HG03097 (cell line): Measurements from ENCODE around the gene CPPED1.

Source experiments
- ATAC-seq: cut with Tn5 transposase; IDR thresholded peaks from one replicate; pipeline ENCODE4 v1.9.1; 2021; ENCODE audit not compliant: unreplicated experiment, low FRiP score

CPPED1 gene

DNA sequence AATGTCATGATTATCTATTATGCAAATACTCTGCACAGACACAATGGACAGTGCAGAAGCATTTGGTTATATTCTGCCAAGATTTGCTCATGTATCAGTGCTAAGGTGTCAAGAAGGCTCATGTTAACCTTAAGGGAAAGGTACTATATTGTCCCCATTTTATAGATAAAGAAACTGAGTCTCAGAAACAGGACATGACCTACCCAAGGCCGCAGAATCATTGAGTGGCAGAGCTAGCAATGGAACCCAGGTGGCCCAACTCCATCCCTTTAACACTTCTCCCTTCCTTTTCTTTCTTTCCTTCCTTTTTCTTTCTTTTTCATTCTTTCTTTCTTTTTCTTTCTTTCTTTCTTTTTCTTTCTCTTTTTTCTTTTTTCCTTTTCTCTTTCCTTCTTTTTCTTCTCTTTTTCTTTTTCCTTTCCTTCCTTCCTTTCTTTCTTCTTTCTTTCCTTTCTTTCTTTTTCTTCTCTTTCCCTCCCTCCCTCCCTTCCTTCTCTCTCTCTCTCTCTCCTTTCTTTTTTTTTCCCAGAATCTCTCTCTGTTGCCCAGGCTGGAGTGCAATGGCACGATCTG lies 149.8 kb downstream of the CPPED1 start:
- no peak for ATAC-seq

DNA sequence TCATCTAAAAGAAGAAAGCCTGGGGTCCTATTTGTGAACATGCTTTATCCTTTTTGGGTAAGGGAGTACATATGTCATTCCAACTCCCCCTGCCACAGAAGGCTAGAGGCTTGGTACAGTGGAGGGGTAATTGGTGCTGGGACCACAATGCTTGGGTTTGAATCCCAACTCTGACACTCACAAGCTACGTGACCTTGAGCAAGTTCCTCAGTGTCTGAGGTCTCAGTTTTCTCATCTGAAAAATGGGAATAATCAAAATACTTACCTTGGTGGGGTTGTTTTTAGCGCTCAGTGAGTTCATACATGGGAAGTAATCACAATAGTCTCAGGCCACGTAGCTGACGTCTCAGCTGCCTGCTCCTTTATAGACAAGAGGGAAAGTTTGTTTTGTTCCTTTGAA lies 150.8 kb downstream of the CPPED1 start:
- ATAC-seq, result no peak

DNA sequence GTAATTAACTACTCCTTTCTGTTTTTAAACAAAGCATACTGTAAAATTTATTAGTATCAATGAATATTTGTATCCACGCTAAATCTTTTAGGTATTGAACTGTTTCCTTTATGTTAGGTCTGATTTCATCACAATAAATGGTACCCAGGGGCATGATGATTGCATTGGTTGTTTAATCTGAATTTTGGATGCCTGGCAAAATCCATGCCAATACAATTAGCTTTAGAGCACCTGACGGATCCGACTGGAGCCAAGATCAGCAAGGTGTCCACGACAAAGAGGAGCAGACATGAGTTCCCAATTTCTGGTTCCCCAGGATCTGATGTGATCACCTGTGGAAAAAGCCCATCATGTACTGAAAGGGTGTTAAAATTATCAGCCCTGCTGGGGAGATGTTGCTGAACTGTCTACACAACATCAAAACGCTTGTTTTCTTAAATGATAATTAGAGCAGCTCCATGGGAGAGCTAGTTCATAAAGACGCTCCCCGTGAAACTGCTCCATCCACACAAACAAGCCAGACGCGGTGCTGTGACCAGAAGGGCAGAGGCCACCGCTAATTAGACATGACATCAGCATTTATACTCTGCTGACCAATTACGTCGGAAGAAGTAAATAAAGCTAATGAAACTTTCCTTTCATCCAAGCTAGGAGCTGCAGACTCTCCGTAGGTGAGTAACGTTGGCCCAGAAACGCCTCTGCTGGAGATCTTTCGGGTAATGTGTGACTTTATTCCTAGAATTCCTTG lies 151.7 kb downstream of the CPPED1 start:
- ATAC-seq, result no peak

DNA sequence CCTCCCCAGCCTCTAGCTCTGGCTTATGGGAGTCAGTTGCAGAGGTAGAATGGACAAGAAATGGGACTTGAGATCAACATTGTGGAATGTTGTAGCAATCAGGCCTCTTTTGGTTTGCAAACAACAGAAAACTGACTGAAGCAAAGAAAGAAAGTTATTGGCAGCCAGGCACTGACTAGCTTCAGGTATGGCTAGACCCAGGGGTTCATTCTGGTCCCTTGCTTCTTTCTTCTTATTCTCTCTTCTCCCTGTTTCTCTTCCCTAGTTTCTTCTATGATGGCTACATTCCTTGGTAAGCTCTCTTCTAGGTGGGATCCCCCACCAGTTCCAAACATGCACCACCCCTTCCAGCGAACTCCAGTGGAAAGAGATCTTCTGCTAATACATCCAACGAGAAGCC lies 154.3 kb downstream of the CPPED1 start:
- no peak for ATAC-seq

DNA sequence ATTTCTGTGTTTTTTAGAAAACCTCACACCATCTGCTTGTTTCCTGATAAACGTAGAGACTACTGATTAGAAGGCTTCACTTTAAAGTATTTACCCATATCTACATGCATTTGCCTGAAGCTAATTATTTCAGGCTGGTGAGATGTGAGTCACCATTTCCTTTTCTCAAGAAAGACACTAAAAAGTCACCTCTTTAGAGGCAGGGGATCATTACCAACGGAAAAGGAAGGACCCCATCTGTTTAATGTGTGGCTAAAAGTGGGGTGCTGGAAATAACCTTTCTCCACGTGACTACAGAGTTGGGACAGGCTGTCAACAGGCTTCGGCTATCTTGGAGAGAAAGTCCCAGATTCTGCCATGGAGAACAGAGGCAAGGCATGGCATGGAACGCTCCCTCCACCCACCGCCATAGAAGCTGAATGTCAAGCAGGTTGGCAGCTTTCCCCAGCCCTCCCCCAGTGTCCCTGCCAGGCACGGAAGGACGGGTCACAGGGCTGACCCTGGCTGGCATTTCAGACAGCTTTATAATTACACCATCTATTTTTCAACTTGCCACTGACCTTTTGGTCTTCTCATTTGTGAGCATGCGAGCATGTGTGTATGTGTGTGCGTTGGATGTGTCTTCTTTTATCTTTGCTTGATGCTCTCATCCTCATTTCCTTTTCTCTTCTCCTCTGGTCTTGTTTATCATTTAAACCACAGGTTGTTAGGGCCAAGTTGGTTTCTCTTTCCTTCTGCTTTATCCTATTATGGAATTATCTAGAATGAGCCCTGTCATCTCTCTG lies 157.0 kb downstream of the CPPED1 start:
- no peak for ATAC-seq

DNA sequence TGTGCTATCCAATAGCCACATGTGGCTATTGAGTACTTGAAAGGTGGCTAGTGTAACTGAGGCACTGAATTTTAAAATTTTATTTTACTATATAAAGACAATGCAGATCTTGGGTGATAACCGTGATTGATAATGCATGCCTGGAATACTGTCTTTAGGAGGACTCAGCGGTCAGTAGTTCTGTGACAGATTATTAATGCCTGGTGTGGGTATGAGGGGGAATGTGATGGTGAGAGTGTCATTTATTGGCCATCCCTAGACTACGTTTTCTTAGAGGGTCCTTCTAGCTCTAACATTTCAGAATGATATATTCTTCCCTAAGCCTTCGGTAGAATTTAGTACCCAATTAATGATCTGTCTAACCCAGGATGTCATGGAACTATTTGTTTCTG lies 157.6 kb downstream of the CPPED1 start:
- ATAC-seq, result no peak

DNA sequence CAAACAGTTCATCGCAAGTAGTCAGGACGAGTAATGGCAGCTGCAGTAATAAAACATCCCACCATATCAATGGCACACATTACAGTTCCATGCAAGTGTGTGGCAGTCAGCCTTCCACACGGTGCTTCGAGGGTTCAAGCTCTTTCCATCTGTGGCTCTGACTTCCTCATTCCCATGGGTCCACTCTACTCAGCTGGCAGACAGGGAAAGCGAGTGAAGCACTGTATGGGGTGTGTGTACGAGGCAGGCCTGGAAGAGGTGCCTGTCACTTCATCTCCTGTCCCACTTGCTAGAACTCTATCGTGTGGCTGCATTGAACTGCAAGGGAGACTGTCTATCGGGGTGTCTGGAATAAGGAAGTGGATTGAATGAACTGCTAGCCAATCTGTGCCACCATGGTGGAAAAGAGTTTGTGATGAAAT lies 160.6 kb downstream of the CPPED1 start:
- no peak for ATAC-seq

DNA sequence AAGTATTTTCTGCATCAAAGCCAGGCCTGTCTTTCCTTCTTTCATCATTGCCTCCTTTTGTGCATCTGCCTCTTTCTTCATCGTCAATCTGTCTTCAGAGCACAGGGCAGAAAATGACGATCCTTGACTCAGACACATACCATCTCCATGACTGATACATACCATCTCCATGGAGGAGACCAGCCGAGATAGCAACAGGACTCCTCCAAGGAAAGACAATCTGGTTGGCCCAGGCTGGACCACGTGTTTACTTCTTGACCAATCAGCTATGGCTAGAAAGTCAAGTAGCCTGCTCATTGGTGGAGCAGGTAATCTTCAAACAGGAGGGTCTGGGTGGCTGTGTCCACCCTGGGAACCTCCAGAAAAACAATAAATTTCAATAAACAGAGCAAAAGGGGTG lies 164.6 kb downstream of the CPPED1 start:
- no peak for ATAC-seq

DNA sequence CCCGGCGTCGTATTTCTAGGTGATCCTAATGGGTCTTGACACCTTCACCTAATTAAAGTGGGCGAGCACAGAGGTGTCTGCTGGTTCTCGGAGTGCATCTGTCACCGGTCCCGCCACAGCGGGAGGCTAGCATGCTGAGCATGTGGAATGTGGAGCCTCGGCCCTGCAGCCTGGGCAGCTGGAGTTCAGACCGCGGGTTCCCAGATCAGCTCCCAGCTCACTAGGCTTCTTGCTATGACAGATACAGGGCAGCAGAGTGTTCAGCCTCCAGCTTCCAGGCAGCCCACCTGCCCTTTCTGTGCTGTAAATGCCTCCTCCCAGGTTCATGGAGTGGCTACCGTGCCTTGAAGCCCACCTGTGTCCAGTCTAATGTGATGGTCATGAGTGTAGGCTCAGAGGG lies 166.7 kb downstream of the CPPED1 start:
- ATAC-seq, result no peak

DNA sequence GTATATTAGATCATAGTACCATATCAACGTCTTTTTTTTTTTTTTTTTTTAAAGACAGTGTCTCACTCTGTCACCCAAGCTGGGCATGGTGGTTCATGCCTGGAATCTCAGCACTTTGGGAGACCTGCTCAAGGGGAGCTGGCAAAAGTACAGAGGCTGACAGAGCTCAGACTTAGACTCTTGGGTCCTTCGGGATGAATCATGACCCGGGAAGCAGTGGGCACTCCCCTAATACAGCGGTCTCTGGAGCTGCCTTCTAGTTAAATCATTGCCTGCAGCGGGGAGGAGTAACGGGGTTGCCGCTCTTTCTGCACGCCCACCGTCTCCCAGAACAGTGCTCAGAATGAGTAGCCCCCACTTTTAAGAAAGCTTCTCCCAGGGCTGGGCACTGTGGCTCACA lies 174.4 kb downstream of the CPPED1 start:
- no peak for ATAC-seq

DNA sequence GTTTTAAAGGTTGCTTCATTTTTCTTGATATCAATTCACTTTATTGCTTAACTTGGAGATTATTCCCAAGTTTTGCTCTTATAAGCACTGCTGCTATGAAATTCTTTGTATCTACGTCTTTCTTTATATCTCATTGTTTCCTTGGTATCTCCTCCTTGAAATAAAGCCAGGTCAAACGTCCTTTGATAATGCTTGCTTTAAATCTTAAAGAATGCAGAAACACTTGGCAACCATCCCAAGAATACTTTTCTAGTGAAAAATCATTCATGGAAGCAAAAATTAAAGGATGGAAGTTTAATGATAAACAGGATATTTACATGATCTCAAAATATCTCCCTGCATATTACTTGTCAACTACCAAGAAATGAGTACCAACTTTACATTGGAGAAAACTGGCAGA lies 175.2 kb downstream of the CPPED1 start:
- no peak for ATAC-seq

DNA sequence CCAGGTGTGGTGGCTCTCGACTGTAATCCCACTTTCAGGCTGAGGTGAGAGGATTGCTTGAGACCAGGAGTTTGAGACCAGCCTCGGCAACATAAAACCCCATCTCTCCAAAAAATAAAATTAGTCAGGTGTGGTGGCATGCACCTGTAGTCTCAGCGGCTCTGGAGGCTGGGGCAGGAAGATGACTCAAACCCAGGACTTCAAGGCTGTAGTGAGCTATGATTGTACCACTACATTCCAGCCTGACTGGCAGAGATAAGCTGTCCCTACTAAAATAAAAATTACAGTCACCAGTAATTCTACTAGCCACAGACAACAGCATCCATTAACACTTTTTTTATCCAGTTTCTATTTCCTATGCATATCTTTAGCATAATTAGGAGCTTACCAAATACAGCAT lies 176.3 kb downstream of the CPPED1 start:
- ATAC-seq, result no peak

DNA sequence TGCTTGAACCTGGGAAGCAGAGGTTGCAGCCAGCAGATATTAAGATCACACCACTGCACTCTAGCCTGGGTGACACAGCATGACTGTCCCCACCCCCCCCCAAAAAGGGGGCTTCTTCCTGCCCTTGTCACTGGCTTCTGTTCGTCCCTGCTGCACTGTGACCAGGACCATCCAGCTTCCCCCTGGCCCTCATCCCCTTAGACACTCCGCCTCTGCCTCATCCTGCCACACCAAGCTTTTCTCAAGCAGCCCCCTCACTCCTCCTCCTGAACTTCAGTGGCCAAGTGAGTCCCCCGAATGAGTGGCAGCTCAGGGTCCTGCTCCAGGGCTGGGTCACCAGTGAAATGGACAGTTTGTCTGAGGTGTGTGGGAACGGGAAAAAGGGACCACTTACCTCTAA lies 177.3 kb downstream of the CPPED1 start:
- ATAC-seq, result no peak

DNA sequence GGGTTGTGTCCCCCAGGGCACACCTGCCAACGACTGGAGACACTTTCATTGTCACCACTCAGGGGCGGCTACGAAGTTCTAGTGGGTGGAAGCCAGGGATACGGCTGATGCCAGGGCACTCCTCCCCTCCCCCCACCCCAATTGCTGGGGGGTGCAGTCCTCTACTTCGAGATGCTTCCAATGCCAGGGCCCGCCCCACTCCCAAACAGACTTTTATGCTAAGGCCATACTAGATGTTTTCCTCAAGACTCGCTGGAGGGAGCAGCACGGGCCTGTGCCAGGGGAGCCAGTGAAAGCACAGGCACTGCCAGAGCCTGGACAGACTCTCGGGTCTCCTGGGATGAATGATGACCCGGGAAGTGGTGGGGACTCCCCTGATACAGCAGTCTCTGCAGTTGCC lies 178.0 kb downstream of the CPPED1 start:
- no peak for ATAC-seq

DNA sequence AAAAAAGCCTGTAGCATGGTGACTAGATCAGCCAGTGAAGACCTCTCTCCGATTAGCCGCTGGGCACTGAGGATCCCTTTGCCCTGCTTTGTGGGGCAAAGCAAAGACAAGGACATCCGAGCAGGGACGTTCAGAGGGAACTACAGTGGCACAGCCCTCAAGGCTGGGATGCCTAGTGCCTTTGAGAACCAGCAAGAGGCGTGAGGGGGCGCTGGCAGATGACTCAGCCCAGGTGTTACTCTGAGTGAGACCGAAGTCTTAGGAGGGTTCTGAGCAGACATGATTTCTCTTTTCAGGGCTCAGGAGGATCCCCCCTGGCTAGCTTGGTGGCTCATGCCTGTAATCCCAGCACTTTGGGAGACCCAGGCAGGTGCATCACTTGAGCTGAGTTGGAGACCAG lies 178.6 kb downstream of the CPPED1 start:
- ATAC-seq, result no peak

DNA sequence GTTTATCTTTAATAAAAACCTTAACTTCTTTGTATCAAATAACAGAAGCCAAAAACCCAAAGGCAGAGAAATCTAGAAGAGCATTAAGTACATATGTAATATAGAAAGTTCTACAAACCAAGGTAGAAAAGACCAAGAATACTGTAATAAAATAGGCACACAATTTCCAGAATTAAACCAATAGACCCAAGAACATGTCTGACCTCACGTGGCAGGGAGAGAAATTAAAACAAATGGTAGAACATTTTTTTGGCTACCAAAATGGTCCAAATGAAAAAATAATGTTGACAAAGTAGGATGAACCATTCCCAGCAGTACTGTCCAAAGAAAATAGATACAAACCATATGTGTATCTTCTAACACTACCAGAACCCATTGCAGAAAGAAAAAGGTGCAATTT lies 183.5 kb downstream of the CPPED1 start:
- no peak for ATAC-seq

DNA sequence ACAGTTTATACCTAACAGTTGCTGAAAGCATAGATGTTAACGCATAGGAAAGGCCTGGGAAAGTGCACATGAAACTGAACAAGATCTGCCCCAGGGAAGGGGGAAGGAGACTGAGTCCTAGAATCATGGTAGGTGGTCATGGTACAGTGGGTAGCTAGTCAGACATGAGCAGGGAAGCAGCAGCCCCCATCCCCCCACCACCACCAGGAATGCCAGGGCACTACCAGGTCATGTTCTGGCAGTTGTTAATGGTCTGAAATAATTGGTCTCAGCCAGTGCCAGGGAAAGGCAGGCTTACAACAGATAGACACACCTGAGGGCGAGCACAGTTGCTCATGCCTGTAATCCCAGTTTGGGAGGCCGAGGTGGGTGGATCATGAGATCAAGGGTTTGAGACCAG lies 185.2 kb downstream of the CPPED1 start:
- no peak for ATAC-seq

DNA sequence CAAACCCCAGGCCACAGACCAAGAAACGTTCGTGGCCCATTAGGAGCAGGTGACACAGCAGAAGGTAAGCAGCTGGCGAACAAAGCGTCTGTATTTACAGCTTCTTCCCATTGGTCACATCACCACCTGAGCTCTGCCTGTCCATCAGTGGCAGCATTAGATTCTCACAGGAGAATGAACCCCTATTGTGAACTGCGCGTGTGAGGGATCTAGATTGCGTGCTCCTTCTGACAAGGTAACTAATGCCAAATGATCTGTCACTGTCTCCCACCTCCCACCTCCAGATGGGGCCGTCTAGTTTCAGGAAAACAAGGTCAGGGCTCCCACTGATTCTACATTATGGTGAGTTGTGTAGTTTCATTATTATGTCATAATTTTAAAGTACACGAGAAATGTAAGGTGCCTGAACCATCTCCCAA lies 186.3 kb downstream of the CPPED1 start:
- ATAC-seq, result no peak

DNA sequence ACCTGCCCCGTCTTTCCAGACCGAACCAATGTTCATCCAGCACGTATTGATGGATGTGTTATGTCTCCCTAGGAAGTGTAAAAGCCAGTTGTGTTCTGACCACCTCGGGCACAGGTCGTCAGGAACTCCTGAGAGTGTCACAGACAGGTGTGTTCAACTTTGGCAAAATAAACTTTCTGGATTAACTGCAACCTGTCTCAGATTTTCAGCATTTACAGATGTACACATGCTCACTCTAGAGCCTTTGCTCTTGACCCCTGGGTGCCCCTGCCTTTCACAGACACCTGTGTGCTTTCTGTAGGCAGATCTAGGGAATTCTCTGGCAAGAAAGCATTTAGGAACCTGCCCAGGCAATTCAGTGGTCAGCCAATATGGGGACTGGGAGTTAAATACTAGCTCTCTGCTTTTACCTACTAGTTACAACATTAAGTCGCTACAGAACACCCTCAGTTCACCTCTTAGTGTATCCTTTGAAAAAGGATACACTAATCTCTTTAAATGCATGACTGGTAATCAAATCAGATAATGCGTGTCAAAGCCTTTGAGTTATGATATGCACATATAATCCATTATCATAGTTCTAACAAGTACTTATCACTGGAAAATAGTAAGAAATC lies 188.9 kb downstream of the CPPED1 start:
- ATAC-seq, result no peak

DNA sequence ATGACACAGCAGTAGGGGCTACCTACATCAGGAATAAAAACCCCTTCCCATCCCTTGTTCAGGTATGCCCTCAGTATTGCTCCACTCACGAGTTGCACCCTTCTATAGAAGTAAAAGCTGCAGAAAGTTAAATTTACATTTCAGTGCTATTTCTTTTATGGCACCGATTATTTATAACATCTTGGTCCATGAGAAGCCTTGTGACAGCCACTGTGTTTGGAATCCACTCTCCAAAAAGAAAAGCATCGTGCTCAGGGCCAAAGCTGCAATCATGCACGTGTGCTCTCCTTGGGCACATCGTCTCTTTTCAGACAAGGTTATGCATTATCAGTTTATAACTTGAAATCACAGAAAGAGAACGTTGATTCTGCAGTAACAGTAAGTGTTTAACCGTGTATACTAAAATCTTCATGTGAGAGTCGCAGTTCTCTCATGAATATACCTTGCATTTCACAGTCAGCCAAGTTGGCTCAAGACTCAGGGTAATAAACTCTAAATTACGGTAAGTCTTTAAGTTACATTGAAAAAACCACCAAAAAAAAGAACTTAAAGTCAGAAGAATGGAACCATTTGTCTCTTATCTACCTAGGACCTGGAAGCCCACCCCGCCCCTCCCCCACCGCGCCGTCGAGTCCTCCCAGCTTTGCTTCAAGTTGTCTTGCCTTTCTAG lies 189.6 kb downstream of the CPPED1 start:
- no peak for ATAC-seq
